Ovary (tissue), 3 donors: ENCODE data around the gene SIGMAR1.

Experiments used
- EP300 ChIP-seq: sonication (generic); formaldehyde crosslinking; IDR thresholded peaks from one replicate; pipeline ENCODE4 v1.6.1; 2017; ENCODE audit warnings: antibody characterized with exemption
- POLR2A ChIP-seq: fragments of 450-650 bp; IDR thresholded peaks from one replicate; pipeline ENCODE4 v1.6.1; 2017; ENCODE audit warnings: antibody characterized with exemption, mild to moderate bottlenecking, moderate library complexity
- TF ChIP-seq, protein P1 (sequence below), 3 donors: fragments of 450-650 bp in 2 of 3; fragments of 200-600 bp in 1 of 3; IDR thresholded peaks; one replicate each; pipeline versions ENCODE4 v1.5.1 to v1.8.0; 2016 to 2022; ENCODE audit warnings: antibody characterized with exemption in 3 of 3, mild to moderate bottlenecking in 1 of 3
- donor health status: DM: no; HTN: no; CAD: no.

DNA sequence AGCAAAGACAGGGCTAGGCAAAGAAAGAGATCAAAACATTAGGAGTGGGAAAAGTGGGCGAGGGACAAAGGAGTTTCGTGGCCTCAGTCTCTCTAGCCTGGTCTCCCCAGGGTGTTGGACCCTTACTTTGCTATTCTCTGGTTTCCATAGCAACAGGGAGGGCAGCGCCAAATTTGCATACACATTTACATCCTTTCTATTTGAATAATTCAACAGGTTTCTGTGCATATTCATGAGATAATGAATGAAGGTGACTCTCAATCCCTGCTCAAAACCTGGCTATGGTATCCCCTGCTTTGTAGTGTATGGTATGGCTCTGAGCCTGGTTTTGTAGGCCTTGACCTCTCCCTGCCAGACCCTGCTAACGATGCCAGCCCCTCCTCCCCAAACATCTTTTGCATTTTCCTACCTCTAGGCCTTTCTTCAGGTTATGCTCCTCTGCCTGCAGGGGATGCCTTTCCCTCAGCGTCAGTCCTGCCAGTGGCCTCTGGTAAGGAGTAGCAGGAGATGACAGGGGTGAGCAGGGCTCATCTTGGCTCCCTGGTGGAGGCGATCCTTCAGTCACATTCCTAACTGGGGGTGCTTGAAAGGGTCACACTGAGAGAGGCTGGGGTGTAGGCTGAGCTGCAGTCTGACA is 35.5 kb downstream of the SIGMAR1 start:
- TF ChIP-seq POLR2A (no peak), EP300 (no peak)
- TF ChIP-seq, protein P1, sequence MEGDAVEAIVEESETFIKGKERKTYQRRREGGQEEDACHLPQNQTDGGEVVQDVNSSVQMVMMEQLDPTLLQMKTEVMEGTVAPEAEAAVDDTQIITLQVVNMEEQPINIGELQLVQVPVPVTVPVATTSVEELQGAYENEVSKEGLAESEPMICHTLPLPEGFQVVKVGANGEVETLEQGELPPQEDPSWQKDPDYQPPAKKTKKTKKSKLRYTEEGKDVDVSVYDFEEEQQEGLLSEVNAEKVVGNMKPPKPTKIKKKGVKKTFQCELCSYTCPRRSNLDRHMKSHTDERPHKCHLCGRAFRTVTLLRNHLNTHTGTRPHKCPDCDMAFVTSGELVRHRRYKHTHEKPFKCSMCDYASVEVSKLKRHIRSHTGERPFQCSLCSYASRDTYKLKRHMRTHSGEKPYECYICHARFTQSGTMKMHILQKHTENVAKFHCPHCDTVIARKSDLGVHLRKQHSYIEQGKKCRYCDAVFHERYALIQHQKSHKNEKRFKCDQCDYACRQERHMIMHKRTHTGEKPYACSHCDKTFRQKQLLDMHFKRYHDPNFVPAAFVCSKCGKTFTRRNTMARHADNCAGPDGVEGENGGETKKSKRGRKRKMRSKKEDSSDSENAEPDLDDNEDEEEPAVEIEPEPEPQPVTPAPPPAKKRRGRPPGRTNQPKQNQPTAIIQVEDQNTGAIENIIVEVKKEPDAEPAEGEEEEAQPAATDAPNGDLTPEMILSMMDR (IDR thresholded peaks at IDR 0.05) = no peak
